NCI-H187 (cell line): ENCODE measurements around the gene COQ6.
"Not testable (repeated sequence)": the region's sequence is repeated elsewhere in the genome, so short reads cannot be mapped to it uniquely, and the experiment has no call there.

ENCODE experiments used
- DNase-seq, 2 experiments: peaks; one replicate each; lab custom pipeline; 2025; lab: John Stamatoyannopoulos, UW

COQ6 gene

DNA sequence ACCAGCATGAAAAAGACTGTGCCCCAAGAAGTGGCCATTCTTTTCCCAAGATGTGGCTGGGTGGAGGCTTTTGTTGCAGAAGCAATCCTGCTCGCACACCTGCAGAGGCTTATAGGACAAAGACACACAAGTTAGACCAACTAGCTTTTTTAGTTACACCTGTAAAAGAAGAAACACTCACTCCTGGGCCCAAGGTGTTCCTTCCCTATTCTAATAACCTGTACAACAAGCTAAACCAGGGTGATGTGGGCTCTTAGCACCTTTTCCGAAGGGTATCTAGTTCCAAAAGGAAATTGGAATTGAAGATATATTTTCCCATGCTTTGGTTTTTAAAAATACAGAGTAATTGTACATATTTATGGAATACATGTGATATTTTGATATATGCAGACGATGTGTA, 38.0 kb downstream of the COQ6 start:
- DNase-seq = no peak

DNA sequence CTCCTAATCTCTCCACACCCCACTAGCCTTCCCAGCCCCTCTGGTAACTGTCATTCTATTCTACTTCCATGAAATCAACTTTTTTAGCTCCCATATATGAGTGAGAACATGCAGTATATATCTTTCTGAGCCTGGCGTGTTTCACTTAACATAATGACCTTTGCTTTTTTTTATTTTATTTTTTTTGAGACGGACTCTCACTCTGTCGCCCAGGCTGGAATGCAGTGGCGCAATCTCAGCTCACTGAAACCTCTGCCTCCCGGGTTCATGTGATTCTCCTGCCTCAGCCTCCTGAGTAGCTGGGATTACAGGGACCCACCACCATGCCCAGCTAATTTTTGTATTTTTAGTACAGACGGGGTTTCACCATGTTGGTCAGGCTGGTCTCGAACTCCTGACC, 38.6 kb downstream of the COQ6 start:
- DNase-seq = not testable (repeated sequence)

- no peak for DNase-seq
Measured at GRCh38 chr14:73991092-73991491, 41.0 kb downstream of the COQ6 start.

DNA sequence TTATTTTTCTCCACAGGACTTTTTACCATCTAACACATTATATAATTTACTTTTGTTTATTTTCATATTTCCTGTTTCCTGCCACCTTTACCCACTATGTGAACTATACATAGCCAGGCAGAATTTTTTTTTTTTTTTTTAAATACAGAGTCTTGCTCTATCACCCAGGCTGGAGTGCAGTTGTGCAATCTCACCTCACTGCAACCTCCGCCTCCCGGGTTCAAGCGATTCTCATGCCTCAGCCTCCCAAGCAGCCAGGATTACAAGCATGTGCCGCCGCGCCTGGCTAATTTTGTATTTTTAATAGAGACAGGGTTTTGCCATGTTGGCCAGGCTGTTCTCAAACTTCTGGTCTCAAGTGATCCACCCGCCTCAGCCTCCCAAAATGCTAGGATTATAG, 44.8 kb downstream of the COQ6 start:
- not testable (repeated sequence) for DNase-seq

- DNase-seq = no peak
Measured at GRCh38 chr14:73995977-73996378, 45.9 kb downstream of the COQ6 start.

DNA sequence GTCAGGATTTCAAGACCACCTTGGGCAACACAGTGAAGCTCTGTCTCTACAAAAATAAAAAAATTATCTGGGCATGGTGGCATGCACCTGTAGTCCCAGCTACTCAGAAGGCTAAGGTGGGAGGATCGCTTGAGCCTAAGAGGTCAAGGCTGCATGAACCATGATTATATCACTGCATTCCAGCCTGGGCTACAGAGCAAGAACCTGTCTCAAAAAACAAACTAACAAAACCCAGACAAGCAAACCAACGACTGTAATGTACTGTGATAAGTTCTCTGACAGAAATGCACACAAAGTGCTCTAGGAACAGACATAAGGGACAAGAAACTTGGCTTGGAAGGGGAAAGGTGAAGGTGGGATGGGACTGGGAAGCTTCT, 46.6 kb downstream of the COQ6 start:
- no peak for DNase-seq

DNA sequence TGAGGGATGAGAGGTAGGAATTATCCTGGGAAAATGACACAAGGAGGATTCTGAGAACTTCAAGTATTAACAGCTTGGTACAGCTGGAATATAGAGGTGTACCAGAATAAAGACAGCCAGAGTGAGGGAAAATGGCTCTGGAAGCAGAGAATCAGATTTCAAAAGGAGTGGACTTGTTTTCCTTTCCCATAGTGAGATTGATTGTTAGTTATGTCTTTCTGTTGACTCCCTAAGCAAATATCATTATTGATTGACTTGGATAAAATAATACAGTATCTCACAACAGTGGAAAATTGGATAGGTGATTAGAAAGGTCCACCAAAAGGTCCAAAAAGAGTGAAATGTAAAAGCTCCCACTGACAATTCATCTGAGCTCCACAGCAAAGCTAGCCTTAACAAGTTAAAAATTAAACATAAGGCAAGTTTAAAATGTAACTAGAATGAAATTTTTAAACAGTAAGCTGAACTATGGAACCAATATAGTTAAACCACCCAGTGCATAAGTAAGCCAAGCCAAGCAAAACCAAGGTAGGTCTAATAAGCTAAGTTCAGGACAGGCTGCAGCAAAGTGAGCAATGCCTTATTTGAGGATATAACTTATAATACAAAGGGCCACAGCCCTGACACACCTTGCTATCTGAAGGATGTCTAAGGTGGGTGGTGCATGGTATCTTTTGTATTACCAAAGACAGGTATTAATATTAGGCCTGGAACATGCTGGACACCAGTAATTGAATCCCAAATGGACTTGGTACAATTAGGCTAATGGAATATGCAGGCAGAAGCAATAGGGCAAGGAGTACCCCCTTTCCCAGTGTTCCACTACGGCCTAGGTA, 47.2 kb downstream of the COQ6 start:
- DNase-seq = no peak

DNA sequence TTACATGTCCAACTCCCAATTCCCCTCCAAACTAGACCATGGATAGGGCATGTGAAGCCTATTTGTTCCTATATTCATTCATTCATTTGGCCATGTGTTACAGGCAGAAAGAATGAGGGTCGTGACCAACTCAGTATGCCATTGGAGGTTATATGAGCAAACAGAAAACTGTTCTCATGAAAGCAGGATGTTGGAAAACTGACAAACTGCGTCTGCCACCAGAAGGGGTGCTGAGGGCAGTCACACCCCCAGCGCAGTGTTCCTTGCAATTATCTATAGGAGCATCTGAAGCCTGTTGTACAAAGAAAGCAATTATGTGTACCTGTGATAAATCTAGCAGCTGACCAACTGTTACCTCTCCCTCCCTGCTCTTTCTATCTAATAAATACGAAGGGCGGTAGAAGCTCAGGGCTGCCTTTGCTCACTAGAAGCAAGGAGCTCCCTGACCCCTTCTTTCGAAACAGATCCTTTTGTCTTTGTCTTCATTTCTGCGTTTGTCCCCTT, 47.9 kb downstream of the COQ6 start:
- DNase-seq = no peak

DNA sequence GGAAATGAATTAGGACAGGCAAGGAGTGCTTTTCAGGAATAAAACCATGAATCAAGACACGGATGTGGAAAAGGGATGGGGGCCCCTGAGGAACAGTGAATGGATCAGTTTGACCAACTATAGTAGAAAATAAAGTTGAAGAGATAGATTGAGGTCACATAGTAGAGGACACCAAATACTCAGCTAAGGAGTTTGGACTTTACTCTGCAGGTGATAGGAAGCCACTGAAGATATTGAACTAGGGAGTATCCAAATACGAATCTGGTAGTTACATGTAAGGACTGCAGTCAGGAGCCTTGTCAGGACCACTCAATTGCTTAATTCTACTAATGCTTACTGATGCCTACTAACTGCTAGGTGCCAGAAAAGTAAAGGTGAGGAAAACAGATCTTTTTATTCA, 48.6 kb downstream of the COQ6 start:
- DNase-seq = no peak

DNA sequence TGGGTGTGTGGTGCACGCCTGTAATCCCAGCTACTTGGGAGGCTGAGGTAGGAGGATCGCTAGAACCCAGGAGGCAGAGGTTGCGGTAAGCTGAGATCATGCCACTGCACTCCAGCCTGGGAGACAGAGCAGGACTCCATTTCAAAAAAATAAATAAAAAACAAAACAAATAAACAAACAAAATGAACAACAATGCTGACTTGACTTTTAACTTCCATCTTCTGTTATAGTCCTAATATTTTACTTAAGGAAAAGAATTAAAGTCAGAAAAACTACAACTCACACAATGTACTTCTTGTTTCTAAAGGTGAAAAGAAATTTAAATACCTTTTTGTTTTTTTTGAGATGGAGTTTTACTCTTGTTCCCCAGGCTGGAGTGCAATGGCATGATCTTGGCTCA, 55.6 kb downstream of the COQ6 start:
- DNase-seq = not testable (repeated sequence)

DNA sequence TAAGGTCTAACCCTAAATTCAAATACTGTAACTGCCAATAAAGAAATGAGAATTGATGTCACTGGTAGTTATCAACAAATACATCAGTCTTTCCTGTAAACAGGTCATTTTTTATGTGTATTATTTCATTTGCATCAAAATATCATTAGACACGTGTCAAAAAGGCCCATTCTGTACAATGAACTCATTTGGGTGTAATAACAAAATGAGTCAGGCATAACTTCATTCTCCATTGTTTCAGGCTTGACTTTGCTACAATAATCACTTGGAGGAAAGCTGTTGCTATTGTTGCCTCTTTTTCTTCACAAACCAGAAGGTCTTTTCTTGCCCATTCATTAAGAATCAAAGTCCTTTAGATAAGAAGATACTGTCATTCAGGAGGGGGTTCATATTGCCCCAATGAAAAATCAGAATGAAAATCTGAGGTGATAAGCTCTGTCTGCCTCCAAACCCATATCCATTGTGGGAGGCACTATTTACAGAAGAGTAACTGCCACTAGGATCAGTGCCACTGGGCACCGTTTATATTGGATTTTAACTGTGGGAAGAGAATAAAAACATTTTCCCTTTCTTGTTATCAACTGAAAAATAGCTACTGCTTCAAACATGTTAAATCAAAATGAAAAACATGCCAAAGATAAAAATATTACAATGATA, 58.9 kb downstream of the COQ6 start:
- DNase-seq = no peak
